CD4-positive, alpha-beta memory T cell (primary cell): ENCODE measurements around the gene RTKN2. TPM values are rescaled to one million over a fixed set of nuclear protein-coding genes. Genes with fewer than 3 reads are reported as not detected.
"Not testable (repeated sequence)": the region's sequence is repeated elsewhere in the genome, so short reads cannot be mapped to it uniquely, and the experiment has no call there.

Experiments used
- CTCF ChIA-PET: fragments of 350-600 bp; sonication (Branson Sonifier 250); formaldehyde crosslinking; loops from one replicate; lab custom pipeline; 2021; ENCODE audit warnings: inconsistent platforms; ENCODE audit not compliant: partially characterized antibody; lab: Charles Lee
- POLR2A ChIA-PET: fragments of 350-600 bp; sonication (Branson Sonifier 250); formaldehyde crosslinking; loops from one replicate; lab custom pipeline; 2021; ENCODE audit not compliant: partially characterized antibody; lab: Charles Lee
- DNase-seq, 5 donors: peaks; one replicate each; pipeline versions ENCODE4 v3.0.0 to v3.0.0-alpha.2; 2020 to 2022; ENCODE audit warnings: mixed read lengths in 1 of 5
- H3K27ac ChIP-seq: one replicate; pipeline ENCODE4 v1.7.0; 2013; ENCODE audit warnings: low read depth, low read length
- H3K27me3 ChIP-seq: 2 replicates; pipeline ENCODE4 v1.7.0; 2013; ENCODE audit warnings: mild to moderate bottlenecking, low read length, moderate library complexity; ENCODE audit not compliant: insufficient read depth
- H3K36me3 ChIP-seq: 2 replicates; pipeline ENCODE4 v1.7.0; 2013; ENCODE audit warnings: mild to moderate bottlenecking, low read length, moderate library complexity; ENCODE audit not compliant: insufficient read depth
- H3K4me1 ChIP-seq: 2 replicates; pipeline ENCODE4 v1.7.0; 2013; ENCODE audit warnings: mild to moderate bottlenecking, low read length, moderate library complexity; ENCODE audit not compliant: insufficient read depth
- H3K4me3 ChIP-seq, 2 donors: one replicate each; pipeline ENCODE4 v1.7.0; 2013; ENCODE audit warnings: low read length in 2 of 2, mild to moderate bottlenecking in 1 of 2
- H3K9me3 ChIP-seq, 2 donors: one replicate each; pipeline ENCODE4 v1.7.0; 2013; ENCODE audit warnings: low read length in 2 of 2, control low read depth in 1 of 2; ENCODE audit not compliant: control insufficient read depth in 1 of 2
- H3K27ac Mint-ChIP-seq, 7 donors: one replicate each; pipeline ENCODE4 v1.8.0; 2020 to 2021; ENCODE audit warnings: mixed read lengths in 7 of 7, mild to moderate bottlenecking in 6 of 7, inconsistent platforms in 3 of 7, moderate library complexity in 3 of 7
- H3K27me3 Mint-ChIP-seq, 2 donors: one replicate each; pipeline ENCODE4 v1.8.0; 2020 to 2021; ENCODE audit warnings: mixed read lengths in 2 of 2
- H3K36me3 Mint-ChIP-seq, 2 donors: one replicate each; pipeline ENCODE4 v1.8.0; 2020 to 2021; ENCODE audit warnings: mixed read lengths in 2 of 2, inconsistent platforms in 1 of 2, mild to moderate bottlenecking in 1 of 2
- H3K4me1 Mint-ChIP-seq, 4 donors: one replicate each; pipeline ENCODE4 v1.8.0; 2020 to 2021; ENCODE audit warnings: mixed read lengths in 4 of 4, mild to moderate bottlenecking in 1 of 4
- H3K4me3 Mint-ChIP-seq, 8 donors: one replicate each; pipeline ENCODE4 v1.8.0; 2020 to 2021; ENCODE audit warnings: mixed read lengths in 8 of 8, mild to moderate bottlenecking in 7 of 8, moderate library complexity in 6 of 8, inconsistent platforms in 3 of 8
- H3K9me3 Mint-ChIP-seq, 8 donors: one replicate each; pipeline ENCODE4 v1.8.0; 2020 to 2021; ENCODE audit warnings: mixed read lengths in 8 of 8, mild to moderate bottlenecking in 5 of 8, inconsistent platforms in 3 of 8, moderate library complexity in 1 of 8
- intact Hi-C: fragments of 100-400 bp; cut with micrococcal nuclease; formaldehyde crosslinking; loops from one replicate; pipeline ENCODE4 v1.15.1; 2023
- polyA plus RNA-seq, 2 donors: library from polyadenylated mRNA; unstranded; fragments of 300-500 nt; fragmentation: Illumina TruSeq; gene quantifications; one replicate each; pipeline ENCODE4 v1.2.3, GENCODE V29; 2021
- total RNA-seq, 2 experiments: library from RNA; stranded (reverse); gene quantifications; one replicate each; pipeline ENCODE4 v1.2.3, GENCODE V29; 2021

Gene RTKN2
- total and polyA plus RNA-seq, 4 experiments from 2014 or later, result 3.2 to 12.2 (median 8.2) TPM

DNA sequence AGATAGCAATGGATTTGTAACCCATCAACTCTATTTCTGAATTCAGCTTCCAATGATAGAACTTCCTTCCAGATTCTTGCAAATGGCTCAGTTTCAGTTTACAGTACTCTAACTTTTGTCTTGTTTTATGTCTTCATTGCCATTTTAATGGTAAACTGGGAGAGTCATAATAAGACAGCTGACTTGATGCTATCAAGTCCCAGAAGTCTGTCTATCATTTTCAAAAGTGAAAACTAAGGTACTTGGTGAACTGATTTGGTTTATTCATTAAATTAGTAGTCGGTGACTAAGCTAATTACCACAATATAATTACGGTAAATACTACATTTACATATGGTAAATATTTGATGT, 25.0 kb downstream of the RTKN2 start:
- H3K27ac Mint-ChIP-seq, result peak overlapping the region; percentile 45 to 86 (median 83)
- no peaks in the 10 kb centered on the region for H3K36me3 ChIP-seq
- H3K27me3 ChIP-seq, result no peaks in the 10 kb centered on the region
- ChIA-PET POLR2A (interaction anchor here (0.8 to 5.0 kb wide), 9 partner anchors 9 to 345 kb away, joined by 3 to 66 read pairs (median 9); partner anchors contain the start of gene ARID5B), CTCF (interaction anchor here (0.7 to 8.2 kb wide), 18 partner anchors 10 to 493 kb away, joined by 3 to 300 read pairs (median 6); no protein-coding TSS in a partner anchor)
- H3K27ac ChIP-seq, result peak overlapping the region; percentile 31
- H3K4me3 ChIP-seq, result peak overlapping the region in 1 of 2 donors; percentile 1
- no peaks in the 10 kb centered on the region for H3K9me3 ChIP-seq
- peaks cover 47% of the 10 kb centered on the region for H3K4me1 ChIP-seq
- no peaks in the 10 kb centered on the region for H3K36me3 Mint-ChIP-seq
- intact Hi-C loops, result no loop called here
- no peaks in the 10 kb centered on the region for H3K9me3 Mint-ChIP-seq
- H3K4me1 Mint-ChIP-seq, result peaks cover 25 to 41% (median 30%) of the 10 kb centered on the region in 4 donors
- H3K27me3 Mint-ChIP-seq, result peaks cover 0 to 1% of the 10 kb centered on the region in 2 donors
- H3K4me3 Mint-ChIP-seq, result peak overlapping the region; percentile 29 to 78 (median 58)
- no peak for DNase-seq

DNA sequence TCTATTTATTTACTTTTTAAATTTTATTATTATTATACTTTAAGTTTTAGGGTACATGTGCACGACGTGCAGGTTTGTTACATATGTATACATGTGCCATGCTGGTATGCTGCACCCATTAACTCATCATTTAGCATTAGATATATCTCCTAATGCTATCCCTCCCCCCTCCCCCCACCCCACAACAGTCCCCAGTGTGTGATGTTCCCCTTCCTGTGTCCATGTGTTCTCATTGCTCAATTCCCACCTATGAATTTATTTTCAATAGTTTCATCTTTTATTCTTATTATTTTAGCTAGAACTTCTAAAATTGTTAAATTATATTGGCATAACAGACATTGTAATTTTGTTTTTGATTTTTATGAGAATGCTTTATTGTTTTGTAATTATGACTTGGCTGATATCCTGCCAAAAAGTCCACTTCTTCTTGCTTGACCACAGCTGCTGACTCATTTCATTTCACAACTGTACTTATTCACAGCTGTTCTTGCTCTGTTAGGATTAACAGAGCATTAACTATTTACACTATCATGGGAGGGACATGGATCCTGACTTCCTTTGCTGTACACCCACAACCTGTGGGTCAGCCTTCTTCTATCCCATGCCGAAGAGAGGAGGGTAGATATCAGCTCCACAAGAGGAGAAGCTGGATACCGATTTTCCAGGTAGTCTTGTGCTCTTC, 25.5 kb downstream of the RTKN2 start:
- H3K36me3 Mint-ChIP-seq, H3K27me3 Mint-ChIP-seq, H3K27me3 ChIP-seq, H3K9me3 ChIP-seq, H3K36me3 ChIP-seq, H3K9me3 Mint-ChIP-seq, DNase-seq, intact Hi-C loops: not testable (repeated sequence)
- ChIA-PET POLR2A (interaction anchor here (0.8 to 5.0 kb wide), 9 partner anchors 9 to 345 kb away, joined by 3 to 66 read pairs (median 9); partner anchors contain the start of gene ARID5B), CTCF (interaction anchor here (0.7 to 8.2 kb wide), 16 partner anchors 12 to 492 kb away, joined by 3 to 300 read pairs (median 6); no protein-coding TSS in a partner anchor)
- Histone ChIP-seq H3K4me1 (peaks cover 47% of the 10 kb centered on the region), H3K27ac (peak overlapping the region; percentile 31), H3K4me3 (peak overlapping the region in 1 of 2 donors; percentile 1)
- Mint-ChIP-seq H3K4me1 (peaks cover 25 to 45% (median 30%) of the 10 kb centered on the region in 4 donors), H3K4me3 (peak overlapping the region in 7 of 8 donors; percentile 29 to 78 (median 60)), H3K27ac (peak overlapping the region; percentile 45 to 86 (median 83))

DNA sequence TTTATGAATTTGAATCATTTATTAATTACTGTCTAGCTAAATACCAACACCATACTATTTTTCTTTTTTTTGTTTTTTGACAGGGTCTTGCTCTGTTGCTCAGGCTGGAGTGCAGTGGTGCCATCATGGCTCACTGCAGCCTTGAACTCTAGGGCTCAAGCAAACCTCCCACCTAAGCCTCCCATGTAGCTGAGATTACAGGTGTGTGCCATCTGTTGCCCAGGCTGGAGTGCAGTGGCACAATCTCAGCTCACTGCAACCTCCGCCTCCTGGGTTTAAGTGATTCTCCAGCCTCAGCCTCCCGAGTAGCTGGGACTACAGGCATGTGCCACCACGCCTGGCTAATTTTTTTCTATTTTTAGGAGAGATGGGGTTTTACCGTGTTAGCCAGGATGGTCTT, 27.1 kb downstream of the RTKN2 start:
- Mint-ChIP-seq H3K27ac (peak overlapping the region in 4 of 7 donors; percentile 32 to 75 (median 62)), H3K4me1 (peaks cover 28 to 52% (median 34%) of the 10 kb centered on the region in 4 donors), H3K4me3 (peak overlapping the region in 1 of 8 donors; percentile 39)
- H3K4me1 ChIP-seq, result peaks cover 47% of the 10 kb centered on the region
- H3K27me3 ChIP-seq, H3K36me3 Mint-ChIP-seq, H3K9me3 Mint-ChIP-seq, H3K27ac ChIP-seq, intact Hi-C loops, H3K36me3 ChIP-seq, H3K9me3 ChIP-seq, H3K4me3 ChIP-seq, DNase-seq, H3K27me3 Mint-ChIP-seq: not testable (repeated sequence)
- CTCF ChIA-PET, result interaction anchor here (1.7 to 8.2 kb wide), 3 partner anchors 203 to 344 kb away, joined by 7 to 300 read pairs (median 8); partner anchors contain the start of gene ARID5B
- POLR2A ChIA-PET, result interaction anchor here (1.5 to 3.9 kb wide), 6 partner anchors 11 to 339 kb away, joined by 4 to 39 read pairs (median 12); no protein-coding TSS in a partner anchor

- Histone ChIP-seq H3K4me1 (peaks cover 56% of the 10 kb centered on the region), H3K9me3 (no peaks in the 10 kb centered on the region), H3K27ac (no peak overlapping the region), H3K36me3 (no peaks in the 10 kb centered on the region), H3K4me3 (no peak overlapping the region), H3K27me3 (no peaks in the 10 kb centered on the region)
- Mint-ChIP-seq H3K36me3 (no peaks in the 10 kb centered on the region), H3K27ac (peak overlapping the region; percentile 42 to 93 (median 73)), H3K4me1 (peaks cover 27 to 60% (median 33%) of the 10 kb centered on the region in 4 donors), H3K4me3 (peak overlapping the region; percentile 30 to 69 (median 67)), H3K27me3 (no peaks in the 10 kb centered on the region), H3K9me3 (peaks cover 0 to 1% (median 0%) of the 10 kb centered on the region in 8 donors)
- intact Hi-C loops, result no loop called here
- ChIA-PET CTCF (interaction anchor here (0.7 to 8.2 kb wide), 13 partner anchors 15 to 490 kb away, joined by 3 to 300 read pairs (median 5); partner anchors contain the start of gene ARID5B), POLR2A (interaction anchor here (0.6 to 3.9 kb wide), 14 partner anchors 9 to 341 kb away, joined by 3 to 39 read pairs (median 5); no protein-coding TSS in a partner anchor)
- DNase-seq, result peak in 4 of 5 donors; percentile 18 to 45 (median 20)
Measured at GRCh38 chr10:62239994-62240393, 28.6 kb downstream of the RTKN2 start.

DNA sequence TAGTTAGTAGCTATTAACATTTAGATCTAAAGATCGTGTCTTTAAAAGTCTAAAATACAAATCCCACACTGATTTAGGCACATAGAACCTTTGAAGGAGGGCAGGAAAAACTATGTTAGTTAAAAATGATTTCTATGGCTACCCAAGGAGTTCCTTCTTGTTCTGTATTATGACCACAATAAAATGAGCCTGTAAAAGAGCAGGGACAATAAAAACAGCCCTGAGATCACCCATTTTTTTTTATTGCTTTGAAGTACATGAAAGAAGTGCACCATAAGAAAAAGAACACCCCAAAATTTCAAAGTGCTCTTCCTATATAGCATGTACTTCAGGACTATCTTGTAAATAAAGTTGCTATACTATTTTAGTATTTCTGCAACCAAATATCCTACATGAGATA, 29.8 kb downstream of the RTKN2 start:
- peak overlapping the region in 5 of 7 donors; percentile 11 to 63 (median 35) for H3K27ac Mint-ChIP-seq
- Histone ChIP-seq H3K4me1 (peaks cover 58% of the 10 kb centered on the region), H3K27me3 (no peaks in the 10 kb centered on the region), H3K4me3 (peak overlapping the region in 1 of 2 donors; percentile 2), H3K9me3 (no peaks in the 10 kb centered on the region), H3K36me3 (no peaks in the 10 kb centered on the region), H3K27ac (no peak overlapping the region)
- intact Hi-C loops, result no loop called here
- POLR2A ChIA-PET, result interaction anchor here (1.2 to 3.9 kb wide), 7 partner anchors 55 to 339 kb away, joined by 3 to 39 read pairs (median 10); no protein-coding TSS in a partner anchor
- peaks cover 29 to 61% (median 37%) of the 10 kb centered on the region in 4 donors for H3K4me1 Mint-ChIP-seq
- peak overlapping the region in 7 of 8 donors; percentile 30 to 69 (median 53) for H3K4me3 Mint-ChIP-seq
- CTCF ChIA-PET, result interaction anchor here (1.2 to 8.2 kb wide), 6 partner anchors 14 to 251 kb away, joined by 3 to 300 read pairs (median 7); no protein-coding TSS in a partner anchor
- no peak for DNase-seq
- H3K27me3 Mint-ChIP-seq, result no peaks in the 10 kb centered on the region
- no peaks in the 10 kb centered on the region for H3K36me3 Mint-ChIP-seq
- H3K9me3 Mint-ChIP-seq, result peaks cover 0 to 1% (median 0%) of the 10 kb centered on the region in 8 donors

GRCh38 chr10:62237966-62238365, 30.7 kb downstream of the RTKN2 start:
- Histone ChIP-seq H3K27ac (no peak overlapping the region), H3K4me1 (peaks cover 55% of the 10 kb centered on the region), H3K4me3 (no peak overlapping the region), H3K9me3 (no peaks in the 10 kb centered on the region), H3K27me3 (no peaks in the 10 kb centered on the region), H3K36me3 (no peaks in the 10 kb centered on the region)
- intact Hi-C loops, result no loop called here
- CTCF ChIA-PET, result interaction anchor here (1.2 to 8.2 kb wide), 2 partner anchors 156 to 199 kb away, joined by 3 to 300 read pairs; no protein-coding TSS in a partner anchor
- H3K27me3 Mint-ChIP-seq, result no peaks in the 10 kb centered on the region
- H3K27ac Mint-ChIP-seq, result peak overlapping the region in 2 of 7 donors; percentile 16 to 31
- H3K36me3 Mint-ChIP-seq, result no peaks in the 10 kb centered on the region
- peaks cover 0 to 1% (median 0%) of the 10 kb centered on the region in 8 donors for H3K9me3 Mint-ChIP-seq
- H3K4me1 Mint-ChIP-seq, result peaks cover 26 to 62% (median 31%) of the 10 kb centered on the region in 4 donors
- DNase-seq, result no peak
- POLR2A ChIA-PET, result interaction anchor here (1.8 to 3.9 kb wide), 4 partner anchors 54 to 338 kb away, joined by 7 to 39 read pairs (median 15); no protein-coding TSS in a partner anchor
- H3K4me3 Mint-ChIP-seq, result peak overlapping the region in 4 of 8 donors; percentile 25 to 77 (median 28)
